HG03469 (cell line): ENCODE measurements around the gene ASB8.

Experiments
- ATAC-seq: cut with Tn5 transposase; IDR thresholded peaks from one replicate; pipeline ENCODE4 v1.9.1; 2021; ENCODE audit warnings: mild to moderate bottlenecking, moderate library complexity, moderate number of reproducible peaks; ENCODE audit not compliant: unreplicated experiment

Gene ASB8, protein sequence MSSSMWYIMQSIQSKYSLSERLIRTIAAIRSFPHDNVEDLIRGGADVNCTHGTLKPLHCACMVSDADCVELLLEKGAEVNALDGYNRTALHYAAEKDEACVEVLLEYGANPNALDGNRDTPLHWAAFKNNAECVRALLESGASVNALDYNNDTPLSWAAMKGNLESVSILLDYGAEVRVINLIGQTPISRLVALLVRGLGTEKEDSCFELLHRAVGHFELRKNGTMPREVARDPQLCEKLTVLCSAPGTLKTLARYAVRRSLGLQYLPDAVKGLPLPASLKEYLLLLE

DNA sequence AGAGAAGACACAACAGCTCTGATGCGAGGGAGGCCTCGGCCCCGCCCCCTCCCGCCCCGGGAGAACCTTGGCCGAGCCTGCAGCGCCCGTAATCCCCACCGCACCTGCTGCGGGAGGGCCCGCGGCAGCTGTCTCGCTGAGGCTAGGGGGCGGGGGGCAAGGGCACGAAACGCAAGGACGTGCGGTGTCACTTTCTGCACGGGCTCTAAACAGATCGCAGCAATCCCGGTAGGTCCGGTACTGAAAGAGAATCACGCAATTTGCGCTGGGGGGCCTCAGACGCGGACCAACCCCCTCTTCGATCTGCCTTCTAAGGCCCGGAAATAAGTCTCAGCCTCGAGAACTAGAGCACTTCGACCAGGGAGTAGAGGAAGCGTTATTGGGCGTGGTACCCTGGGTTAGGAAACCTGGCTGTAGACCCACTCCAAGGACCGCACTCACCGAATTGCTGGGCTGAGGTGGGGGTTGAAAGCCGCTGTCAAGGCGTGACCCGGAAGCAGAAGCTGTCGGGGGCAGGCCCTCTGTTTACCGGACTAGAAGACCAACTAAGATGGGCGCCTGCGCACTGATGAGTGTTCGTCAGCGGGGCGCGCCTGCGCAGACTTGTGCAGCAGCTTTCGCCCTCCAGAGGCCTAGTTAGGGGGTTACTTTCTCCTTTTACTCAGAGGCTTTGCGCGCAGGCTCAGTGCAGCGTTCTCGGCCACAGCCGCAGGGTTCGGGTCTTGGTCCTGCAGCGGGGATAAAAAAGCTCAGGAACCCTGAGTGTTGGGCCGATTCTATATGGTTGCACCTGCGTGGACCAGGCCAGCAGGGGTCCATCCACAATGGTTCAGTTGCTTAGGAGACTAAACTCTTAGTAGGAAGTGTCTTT lies at the start of gene ASB8:
Gene ASB8, minus strand, starts transcription at position 498 of the 871 bp plus-strand sequence. CDS start 4,019 bp downstream, outside the sequence.
- ATAC-seq = peak; percentile 82

DNA sequence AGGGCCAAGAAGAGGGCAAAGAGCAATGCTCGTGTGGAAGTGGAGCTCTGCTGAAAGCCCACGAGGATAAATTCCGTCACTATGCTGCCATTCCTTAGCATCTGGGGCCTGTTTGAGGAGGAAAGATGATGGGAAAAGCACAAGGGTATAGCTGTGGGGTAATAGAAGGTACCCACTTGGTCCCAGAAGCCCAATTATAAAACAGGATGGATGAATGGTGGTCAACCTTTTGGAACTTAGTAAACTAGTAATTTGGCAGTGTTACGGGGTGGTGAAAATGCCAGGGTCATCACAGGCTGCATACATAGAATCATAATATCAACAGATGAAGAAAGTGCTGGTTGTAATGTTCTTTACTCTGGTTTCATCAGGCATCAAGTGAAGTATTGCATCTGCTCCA lies 45.9 kb upstream of the ASB8 start, which contains the start of gene OR10AD1:
Gene OR10AD1, minus strand, starts transcription at position 101 of the 400 bp plus-strand sequence. Its CDS starts 0 bp downstream, at position 101.
- ATAC-seq = no peak

DNA sequence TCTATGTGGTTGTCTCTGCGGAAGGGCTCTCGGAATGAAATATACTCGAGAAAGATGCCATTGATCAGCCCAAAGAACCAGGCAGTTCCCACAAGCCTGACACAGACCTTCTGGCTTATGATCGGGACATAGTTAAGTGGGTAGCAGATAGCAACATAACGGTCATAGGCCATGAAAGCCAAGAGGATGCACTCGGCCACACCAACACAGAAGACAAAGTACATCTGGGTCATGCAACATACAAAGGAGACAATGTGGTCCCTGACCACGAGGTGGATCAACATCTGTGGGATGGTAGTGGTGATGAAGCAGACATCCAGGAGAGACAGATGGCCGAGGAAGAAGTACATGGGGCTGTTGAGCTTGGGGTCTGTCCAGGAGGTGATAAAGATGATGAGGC lies 45.5 kb upstream of the ASB8 start:
- no peak for ATAC-seq

DNA sequence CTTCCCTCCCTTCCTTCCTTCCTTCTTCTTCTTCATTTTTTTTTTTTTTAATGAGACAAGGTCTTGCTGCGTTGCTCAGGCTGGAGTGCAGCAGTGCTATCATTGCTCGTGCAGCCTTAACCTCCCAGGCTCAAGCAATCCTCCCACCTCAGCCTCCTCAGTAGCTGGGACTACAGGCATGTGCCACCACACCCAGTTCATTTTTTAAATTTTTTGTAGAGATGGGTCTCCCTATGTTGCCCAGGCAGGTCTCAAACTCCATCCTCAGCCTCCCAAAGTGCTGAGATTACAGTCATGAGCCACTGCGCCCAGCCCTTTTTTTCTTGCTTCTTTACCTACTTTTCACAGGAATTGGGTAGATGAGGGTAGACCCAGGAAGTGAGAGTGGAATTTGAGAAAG lies 44.2 kb upstream of the ASB8 start:
- ATAC-seq = no peak

DNA sequence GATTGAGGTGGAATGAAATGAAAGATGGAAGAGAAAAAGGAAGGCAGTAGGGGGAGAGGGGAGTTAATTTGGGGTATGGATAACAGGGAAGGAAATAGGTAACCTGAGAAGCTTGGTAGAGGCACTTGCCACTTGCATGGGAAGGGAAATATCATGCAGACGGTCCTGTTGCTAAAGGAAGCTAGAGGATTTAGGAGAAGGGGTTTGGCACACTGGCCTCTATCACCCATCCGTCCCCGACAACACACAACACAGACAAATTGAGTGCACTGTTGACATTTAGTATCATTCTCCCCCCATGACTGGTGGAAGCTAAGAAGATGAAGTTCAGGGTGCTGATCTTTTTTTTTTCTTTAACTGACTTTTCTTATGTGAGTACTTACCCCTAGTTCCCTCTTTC lies 43.8 kb upstream of the ASB8 start:
- no peak for ATAC-seq

DNA sequence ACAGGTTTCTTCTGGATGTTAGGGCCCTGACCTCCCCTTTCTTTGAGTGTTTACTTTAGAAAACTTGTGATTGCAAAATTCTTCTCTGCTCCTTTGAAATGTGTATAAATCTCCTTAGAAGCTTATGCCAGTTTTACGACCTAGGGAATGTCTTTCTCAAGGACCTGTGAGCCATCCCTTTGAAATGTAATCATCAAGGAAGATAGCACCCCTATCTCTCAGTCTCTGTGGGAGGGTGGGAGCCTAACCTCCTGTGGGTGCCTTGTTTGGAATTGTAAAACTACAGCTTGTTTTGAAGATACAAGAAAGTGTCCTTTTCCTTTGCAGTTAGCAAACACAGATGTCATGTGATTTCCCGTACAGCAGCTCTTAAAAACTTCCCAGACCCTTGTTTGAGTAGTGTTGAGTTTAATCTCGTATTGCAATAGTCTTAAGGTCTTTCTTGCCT lies 42.5 kb upstream of the ASB8 start:
- no peak for ATAC-seq

DNA sequence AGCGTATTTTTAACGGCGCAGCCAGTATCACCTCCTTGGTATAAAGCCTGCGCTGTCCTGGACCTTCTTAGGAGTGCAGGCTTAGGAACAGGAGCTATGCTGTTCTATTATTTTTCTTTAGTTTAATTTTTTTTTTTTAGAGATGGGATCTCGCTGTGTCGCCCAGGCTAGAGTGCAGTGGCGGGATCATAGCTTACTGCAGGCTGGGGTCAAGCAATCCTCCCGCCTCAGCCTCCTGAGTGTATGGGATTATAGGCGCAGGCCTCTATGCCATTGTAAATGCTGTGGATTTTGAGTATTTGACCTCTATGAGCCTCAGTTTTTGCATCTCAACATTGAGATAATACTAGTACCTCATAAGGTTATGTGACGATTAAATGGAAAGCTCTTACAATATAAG lies 41.7 kb upstream of the ASB8 start:
- no peak for ATAC-seq

DNA sequence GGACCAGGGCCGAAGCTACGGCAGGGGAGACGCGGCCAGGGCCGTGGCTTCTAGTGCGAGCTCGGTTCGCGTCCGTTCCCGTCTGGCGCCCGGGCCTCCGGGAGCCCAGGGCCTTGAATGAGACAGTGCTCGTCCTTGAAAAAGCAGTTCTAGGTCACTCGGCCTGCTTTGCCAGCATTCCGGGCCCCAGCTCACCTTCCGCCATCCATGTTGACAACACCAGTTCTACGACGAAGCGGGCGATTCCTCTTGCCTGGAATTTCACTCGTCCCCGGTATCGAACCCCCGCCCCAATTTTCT lies 41.3 kb upstream of the ASB8 start:
- no peak for ATAC-seq

DNA sequence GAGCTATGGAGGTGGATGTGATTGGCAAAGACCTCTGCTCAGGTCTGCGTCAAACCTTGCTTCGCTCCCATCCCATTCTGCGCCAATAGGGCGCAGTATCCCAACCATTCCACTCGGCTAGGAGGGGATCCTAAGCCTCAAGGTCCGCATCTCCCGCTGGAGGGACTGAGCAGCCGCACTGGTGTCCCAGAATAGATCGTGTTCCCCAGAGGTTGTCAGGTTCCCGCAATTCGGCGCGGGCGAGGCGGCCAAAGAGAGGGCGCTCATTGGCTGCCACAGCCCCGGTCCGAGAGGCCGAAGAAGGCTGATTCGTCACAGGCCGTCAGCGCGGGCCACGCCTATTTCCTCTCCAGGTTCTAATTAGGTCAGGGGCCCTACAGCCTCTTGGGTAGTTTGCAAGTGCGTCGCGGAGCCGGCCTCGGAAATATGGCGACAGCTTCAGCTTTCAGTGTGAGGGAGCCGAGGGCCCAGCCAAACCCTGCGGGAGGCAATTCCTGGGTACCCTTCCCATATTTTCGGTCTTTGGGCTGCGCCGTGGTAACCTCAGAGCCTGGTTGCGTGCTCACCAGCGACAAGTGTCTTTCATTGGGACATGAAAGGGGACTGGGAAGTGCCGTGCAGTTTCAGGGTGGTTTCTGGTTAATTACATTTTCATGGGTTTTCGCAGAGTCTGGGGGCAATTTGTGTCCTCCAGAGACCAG lies 40.8 kb upstream of the ASB8 start:
- ATAC-seq = peak; percentile 98

DNA sequence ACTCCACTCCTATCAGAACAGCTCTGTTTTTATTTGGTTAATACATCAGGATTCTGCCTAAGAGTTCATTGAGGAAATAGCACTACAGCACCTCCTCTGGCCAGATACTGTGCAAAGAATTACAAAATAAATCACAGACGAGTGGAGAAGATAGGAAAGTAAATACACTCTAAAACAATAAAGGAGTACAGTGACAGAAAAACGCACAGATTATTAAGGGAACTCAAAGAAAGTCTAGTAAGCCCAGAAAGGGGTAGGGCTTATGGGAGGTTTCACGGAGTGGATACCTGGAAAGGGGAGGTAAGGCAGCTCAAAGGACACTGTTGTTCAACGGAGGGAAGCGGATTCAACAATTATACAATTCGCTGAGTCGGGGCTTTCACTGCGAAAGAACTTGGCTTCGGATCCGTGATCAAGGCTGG lies 40.2 kb upstream of the ASB8 start:
- ATAC-seq = no peak

DNA sequence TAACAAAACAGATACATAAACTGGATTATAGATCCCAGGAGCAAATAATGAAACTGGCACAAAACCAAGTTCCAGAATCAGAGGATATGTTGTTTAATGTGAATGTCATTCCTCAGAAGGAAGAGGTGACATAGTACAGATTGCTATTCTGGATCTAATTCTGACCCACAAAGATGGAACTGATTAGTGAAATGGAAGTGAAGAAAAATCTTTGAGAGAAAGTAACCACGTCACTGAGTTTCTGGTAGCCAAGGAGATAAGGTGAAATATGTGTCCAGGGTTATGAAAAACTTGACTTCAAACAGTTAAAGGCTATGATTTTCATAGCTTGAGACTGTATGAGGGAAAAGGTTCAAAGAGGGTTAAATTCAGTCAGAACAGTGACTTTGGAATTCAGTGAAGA lies 37.5 kb upstream of the ASB8 start:
- no peak for ATAC-seq

DNA sequence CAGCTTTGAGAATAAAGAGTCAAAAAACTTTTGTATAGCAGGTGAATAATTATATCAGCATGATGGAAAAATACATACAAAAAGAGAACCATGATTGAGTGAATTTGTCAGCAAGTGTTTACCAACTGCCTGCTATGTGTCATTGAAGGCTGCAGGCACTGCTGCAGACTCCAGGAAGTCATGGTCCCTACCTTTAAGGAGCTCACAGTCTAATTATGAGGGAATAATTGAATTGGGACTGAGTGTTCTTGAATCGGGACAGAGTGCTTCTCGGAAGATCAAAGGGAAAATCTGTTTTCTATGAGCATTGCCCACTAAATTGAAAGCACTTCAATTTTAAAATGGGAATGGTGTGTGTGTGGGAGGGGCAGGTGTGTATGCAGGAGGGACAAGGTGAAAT lies 36.3 kb upstream of the ASB8 start:
- no peak for ATAC-seq

DNA sequence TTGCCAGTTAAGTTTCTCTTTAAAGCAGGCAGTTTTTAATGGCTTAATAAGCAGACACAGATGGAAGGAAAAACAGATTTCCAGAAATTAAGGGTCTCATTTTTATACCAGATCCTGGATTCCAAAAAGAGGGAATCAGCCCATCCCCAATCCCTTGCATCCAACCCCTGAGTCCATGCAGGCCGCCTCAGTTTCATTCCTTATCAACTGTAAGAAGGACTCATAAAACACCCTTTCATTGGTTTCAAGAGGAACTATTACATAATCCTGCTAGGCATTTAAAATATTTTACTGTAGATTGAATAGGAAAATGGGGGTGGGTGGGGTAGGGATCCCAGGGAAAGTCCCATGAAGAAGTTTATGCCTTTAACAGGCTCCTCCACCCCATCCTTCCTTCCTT lies 35.5 kb upstream of the ASB8 start:
- ATAC-seq = no peak

DNA sequence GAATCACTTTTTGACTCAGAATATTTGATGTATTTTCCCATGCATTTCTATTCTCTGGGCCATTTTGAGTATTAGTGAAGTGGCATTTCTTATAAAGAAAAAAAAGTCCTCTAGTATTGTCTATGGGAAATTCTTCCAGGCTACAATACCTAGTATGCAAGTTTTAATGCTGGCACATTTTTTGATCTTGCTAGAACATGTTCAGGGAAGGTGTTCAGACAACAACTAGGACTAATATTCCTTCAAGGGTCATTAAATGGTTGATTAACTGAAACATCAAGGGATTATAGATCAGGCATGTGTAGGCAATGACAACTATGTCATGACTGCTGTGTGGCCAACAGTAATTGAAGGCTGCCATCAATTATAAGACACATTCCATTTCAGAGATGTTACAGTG lies 33.8 kb upstream of the ASB8 start:
- no peak for ATAC-seq

DNA sequence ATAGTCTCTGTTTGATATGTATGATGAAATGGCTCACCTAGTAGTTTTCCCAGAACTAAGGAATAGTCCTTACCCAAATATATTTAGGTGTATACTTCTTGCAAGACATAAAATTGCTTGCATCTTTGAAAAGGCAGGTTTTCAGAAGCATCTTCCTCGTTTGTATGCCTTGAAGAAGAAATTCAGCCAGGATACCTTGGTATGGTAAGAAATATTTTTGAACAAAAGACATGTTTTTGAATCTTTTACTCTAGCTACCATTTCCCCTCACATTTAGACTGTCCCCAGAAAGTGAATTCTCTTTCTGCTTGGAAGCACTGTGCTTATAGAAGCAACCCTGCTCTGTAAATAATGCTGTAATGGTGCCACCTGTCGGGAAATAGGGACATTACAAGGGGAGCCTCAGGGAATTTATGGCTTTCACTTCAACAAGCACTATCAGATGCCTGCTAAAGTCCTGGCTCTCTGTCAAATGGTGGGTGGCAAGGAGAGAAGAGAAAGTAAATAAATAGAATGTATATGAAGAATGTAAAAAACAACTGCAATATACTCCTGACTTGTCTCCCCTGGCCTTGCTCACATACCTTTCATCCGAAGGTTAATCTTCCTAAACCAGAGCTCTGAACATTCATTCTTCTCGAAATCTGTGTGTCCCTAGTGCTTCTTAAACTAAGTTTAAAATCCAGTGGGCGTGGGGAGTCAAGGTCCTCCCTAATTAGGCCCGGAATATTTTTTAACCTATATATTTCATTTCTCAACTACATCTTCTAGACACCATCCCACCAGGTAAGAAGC lies 32.2 kb upstream of the ASB8 start:
- no peak for ATAC-seq

DNA sequence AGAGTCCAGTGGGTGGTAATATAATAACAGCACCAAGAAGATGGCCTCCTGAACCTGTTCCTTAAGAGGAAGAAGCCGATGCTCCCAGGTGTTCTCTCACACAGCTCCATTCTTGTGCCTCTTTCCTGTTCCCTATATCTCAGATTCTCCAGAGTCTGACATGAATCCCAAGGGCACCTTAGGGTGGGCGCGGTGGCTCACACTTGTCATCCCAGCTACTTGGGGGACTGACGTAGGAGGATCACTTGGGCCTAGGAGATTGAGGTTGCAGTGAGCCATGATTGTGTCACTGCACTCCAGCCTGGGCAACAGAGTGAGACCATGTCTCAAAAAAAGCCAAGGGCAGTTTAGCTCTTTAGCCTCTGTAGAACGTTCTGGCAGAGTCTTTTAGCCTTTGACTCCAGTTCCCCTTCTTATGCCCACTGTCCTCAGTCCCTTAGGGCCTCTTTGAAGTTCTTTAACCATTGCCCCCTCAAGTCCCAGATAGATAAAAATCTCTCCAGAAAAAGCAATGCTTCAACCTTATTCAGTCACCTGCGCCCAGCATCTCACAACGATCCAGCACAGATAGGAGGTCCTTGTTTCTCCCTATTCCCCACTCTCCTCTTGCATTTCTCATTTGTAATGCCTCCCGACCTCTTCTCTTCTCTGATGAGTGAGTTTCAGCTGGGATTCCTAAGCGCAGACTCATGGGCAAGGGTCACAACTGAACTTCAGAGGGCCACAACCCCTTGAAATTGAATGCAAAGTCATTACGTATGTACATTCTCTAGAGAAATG lies 30.8 kb upstream of the ASB8 start:
- ATAC-seq = no peak

DNA sequence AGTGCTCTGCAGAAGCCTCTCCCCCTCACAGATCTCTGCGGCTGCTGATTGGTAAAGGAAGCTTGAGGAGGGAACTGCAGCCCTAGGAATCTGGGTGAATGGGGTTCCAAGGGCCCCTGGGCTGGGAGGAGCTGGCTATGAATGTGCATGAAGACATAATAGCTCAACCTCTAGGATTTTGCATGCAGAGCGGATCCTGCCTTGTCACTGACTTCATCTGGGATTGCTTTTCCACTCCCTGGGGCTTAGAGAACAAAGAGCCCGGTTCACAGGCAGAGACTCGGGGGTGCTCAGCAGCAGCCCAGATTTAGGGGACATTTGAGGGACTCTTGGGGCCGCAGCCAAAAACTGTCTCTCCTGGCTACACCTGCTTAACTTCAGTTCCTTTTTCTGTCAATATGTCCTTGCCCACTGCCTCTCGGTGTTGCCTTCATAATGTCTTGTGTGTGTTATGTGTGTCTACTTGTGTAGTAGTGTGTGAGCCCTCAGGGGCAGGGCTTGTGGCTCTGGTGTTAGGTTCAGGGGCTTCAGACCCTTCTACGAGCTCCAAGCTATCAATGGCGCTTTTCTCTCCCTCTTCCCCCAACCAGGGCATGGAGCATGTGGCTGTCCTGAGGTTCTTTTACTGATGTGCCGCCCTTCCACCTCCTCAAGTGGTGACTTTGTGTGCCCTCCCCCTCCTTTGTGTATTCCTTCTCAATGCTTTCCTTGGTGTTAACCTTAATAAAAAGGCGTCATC lies 28.0 kb upstream of the ASB8 start:
- ATAC-seq = no peak

DNA sequence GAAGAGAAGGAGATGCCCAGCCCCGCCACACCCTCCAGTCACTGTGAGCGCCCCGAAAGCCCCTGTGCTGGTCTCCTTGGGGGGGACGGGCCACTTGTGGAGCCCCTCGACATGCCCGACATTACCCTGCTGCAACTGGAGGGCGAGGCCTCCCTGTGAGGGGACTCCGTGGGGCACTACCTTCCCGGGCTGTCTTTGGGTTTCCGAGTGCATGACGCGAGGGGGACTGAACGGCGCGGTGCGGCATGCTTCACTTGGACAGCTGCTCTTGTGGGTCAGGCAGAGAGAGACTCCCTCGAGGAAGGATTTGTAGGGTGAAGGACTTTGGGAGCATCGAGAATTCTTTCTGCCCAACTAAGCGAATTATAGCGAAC lies 27.2 kb upstream of the ASB8 start:
- no peak for ATAC-seq

DNA sequence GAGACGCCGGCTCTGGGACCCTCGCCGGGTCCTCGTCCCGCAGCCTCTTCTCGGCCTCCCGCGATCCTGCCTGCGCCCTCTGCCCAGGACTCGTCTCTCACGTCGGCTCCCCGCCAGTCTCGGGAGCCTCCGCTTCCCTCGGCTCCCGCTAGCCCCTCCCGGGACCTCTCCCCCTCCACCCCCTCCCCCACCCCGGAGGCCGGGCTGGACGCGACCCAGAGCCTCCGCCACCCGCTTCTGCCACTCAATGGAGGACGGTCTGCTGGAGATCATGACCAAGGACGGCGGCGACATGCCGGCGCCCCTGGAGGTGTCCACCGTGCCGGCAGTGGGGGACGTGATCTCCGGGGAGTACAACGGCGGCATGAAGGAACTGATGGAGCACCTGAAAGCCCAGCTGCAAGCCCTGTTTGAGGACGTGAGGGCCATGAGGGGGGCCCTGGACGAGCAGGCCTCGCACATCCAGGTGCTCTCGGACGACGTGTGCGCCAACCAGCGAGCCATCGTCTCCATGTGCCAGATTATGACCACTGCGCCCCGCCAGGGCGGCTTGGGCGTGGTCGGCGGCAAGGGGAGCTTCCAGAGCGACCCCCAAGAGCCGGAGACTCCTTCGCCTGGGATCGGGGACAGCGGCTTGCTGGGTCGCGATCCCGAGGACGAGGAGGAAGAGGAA lies 26.7 kb upstream of the ASB8 start:
- ATAC-seq = no peak
